ENCODE data around the gene HMGXB4. TPM values are rescaled to one million over a fixed set of nuclear protein-coding genes. Genes with fewer than 3 reads are reported as not detected.

The HMGXB4 gene
- total and polyA plus RNA-seq, 2 of the 13 experiments (the other 11 are each of a cell fraction or from before 2014, with no cell fraction given), result 13.9 to 16.3 TPM

DNA sequence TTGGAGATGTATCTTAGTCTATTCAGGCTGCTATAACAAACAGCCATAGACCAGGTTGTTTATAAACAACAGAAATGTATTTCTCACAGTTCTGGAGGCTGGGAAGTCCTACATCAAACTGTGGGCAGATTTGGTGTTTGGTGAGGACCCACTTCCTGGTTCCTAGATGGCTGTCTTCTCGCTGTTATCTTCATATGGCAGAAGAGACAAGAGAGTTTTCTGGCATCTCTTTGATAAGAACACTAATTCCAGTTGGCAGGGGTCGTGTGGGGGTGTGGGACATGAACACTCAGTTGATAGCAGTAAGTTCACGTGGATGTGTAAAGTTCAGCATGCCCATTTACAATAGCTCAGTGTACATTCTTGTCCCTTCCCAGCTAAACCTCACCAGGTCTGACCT lies 41.3 kb upstream of the HMGXB4 start (continued):
- TF ChIP-seq TCF12 (IDR thresholded peaks at IDR 0.05) (no peak), TCF12 (CRISPR knock-in tag; IDR thresholded peaks at IDR 0.05) (no peak), MZF1 (CRISPR knock-in tag; IDR thresholded peaks at IDR 0.05; ENCODE audit: borderline replicate concordance) (no peak), XRCC5 (optimal IDR thresholded peaks at IDR 0.05; ENCODE audit: low read length) (no peak), ZNF235 (CRISPR knock-in tag; IDR thresholded peaks at IDR 0.05; ENCODE audit: borderline replicate concordance) (no peak), ZNF451 (CRISPR knock-in tag; IDR thresholded peaks at IDR 0.05) (no peak)
- TF ChIP-seq, protein P1, sequence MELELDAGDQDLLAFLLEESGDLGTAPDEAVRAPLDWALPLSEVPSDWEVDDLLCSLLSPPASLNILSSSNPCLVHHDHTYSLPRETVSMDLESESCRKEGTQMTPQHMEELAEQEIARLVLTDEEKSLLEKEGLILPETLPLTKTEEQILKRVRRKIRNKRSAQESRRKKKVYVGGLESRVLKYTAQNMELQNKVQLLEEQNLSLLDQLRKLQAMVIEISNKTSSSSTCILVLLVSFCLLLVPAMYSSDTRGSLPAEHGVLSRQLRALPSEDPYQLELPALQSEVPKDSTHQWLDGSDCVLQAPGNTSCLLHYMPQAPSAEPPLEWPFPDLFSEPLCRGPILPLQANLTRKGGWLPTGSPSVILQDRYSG (CRISPR knock-in tag; IDR thresholded peaks at IDR 0.05), result no peak
- TF ChIP-seq, protein P2, sequence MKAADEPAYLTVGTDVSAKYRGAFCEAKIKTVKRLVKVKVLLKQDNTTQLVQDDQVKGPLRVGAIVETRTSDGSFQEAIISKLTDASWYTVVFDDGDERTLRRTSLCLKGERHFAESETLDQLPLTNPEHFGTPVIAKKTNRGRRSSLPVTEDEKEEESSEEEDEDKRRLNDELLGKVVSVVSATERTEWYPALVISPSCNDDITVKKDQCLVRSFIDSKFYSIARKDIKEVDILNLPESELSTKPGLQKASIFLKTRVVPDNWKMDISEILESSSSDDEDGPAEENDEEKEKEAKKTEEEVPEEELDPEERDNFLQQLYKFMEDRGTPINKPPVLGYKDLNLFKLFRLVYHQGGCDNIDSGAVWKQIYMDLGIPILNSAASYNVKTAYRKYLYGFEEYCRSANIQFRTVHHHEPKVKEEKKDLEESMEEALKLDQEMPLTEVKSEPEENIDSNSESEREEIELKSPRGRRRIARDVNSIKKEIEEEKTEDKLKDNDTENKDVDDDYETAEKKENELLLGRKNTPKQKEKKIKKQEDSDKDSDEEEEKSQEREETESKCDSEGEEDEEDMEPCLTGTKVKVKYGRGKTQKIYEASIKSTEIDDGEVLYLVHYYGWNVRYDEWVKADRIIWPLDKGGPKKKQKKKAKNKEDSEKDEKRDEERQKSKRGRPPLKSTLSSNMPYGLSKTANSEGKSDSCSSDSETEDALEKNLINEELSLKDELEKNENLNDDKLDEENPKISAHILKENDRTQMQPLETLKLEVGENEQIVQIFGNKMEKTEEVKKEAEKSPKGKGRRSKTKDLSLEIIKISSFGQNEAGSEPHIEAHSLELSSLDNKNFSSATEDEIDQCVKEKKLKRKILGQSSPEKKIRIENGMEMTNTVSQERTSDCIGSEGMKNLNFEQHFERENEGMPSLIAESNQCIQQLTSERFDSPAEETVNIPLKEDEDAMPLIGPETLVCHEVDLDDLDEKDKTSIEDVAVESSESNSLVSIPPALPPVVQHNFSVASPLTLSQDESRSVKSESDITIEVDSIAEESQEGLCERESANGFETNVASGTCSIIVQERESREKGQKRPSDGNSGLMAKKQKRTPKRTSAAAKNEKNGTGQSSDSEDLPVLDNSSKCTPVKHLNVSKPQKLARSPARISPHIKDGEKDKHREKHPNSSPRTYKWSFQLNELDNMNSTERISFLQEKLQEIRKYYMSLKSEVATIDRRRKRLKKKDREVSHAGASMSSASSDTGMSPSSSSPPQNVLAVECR (CRISPR knock-in tag; IDR thresholded peaks at IDR 0.05; ENCODE audit: borderline replicate concordance), result no peak
- TF ChIP-seq, protein P3, sequence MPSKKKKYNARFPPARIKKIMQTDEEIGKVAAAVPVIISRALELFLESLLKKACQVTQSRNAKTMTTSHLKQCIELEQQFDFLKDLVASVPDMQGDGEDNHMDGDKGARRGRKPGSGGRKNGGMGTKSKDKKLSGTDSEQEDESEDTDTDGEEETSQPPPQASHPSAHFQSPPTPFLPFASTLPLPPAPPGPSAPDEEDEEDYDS (CRISPR knock-in tag; IDR thresholded peaks at IDR 0.05), result no peak

Measured in HepG2 (cell line).